Inferior parietal cortex (tissue), 1 donor: Measurements from ENCODE around the gene ADAM17.
A peak's percentile ranks its signal among the peaks of the same experiment; 100 is the strongest.
"Not testable (repeated sequence)": the region's sequence is repeated elsewhere in the genome, so short reads cannot be mapped to it uniquely, and the experiment has no call there.

Experiments
- DNase-seq: peaks from one replicate; pipeline ENCODE4 v3.0.0-alpha.2; 2016; ENCODE audit errors: extremely low spot score

The ADAM17 gene

GRCh38 chr2:9565436-9566153 is 10.0 kb upstream of the ADAM17 start:
- no peak for DNase-seq

- no peak for DNase-seq
These were observed 5.0 kb upstream of the ADAM17 start for GRCh38 chr2:9560628-9561027.

- no peak for DNase-seq
These were observed 3.3 kb upstream of the ADAM17 start for GRCh38 chr2:9558948-9559381.

- DNase-seq, result peak; percentile 42
These were observed 602 bp upstream of the ADAM17 start for GRCh38 chr2:9556121-9556743.

GRCh38 chr2:9554921-9555296 is 721 bp downstream of the ADAM17 start:
- peak; percentile 39 for DNase-seq

GRCh38 chr2:9552219-9553178 is 3.1 kb downstream of the ADAM17 start:
- DNase-seq, result no peak

GRCh38 chr2:9550859-9551391 is 4.7 kb downstream of the ADAM17 start:
- not testable (repeated sequence) for DNase-seq

GRCh38 chr2:9549420-9549819 is 6.2 kb downstream of the ADAM17 start:
- no peak for DNase-seq

- DNase-seq, result no peak
These were observed 7.1 kb downstream of the ADAM17 start for GRCh38 chr2:9548506-9548905.

- no peak for DNase-seq
These were observed 8.2 kb downstream of the ADAM17 start for GRCh38 chr2:9547262-9547991.

GRCh38 chr2:9545502-9545901 is 10.1 kb downstream of the ADAM17 start:
- DNase-seq, result no peak

GRCh38 chr2:9543557-9543956 is 12.1 kb downstream of the ADAM17 start:
- DNase-seq, result no peak

- no peak for DNase-seq
These were observed 16.1 kb downstream of the ADAM17 start for GRCh38 chr2:9539531-9539930.

- DNase-seq, result peak; percentile 47
These were observed 17.6 kb downstream of the ADAM17 start for GRCh38 chr2:9538000-9538507.

GRCh38 chr2:9536504-9536903 is 19.1 kb downstream of the ADAM17 start:
- DNase-seq, result no peak

- no peak for DNase-seq
These were observed 20.5 kb downstream of the ADAM17 start for GRCh38 chr2:9535177-9535576.

GRCh38 chr2:9533663-9534062 is 22.0 kb downstream of the ADAM17 start:
- no peak for DNase-seq

- no peak for DNase-seq
These were observed 23.2 kb downstream of the ADAM17 start for GRCh38 chr2:9532421-9532820.

GRCh38 chr2:9527995-9528787 is 27.4 kb downstream of the ADAM17 start:
- DNase-seq, result no peak

- DNase-seq, result peak; percentile 45
These were observed 30.4 kb downstream of the ADAM17 start for GRCh38 chr2:9525266-9525665.
